Keratinocyte (primary cell): ENCODE data around the gene TBC1D14. TPM values are rescaled to one million over a fixed set of nuclear protein-coding genes. Genes with fewer than 3 reads are reported as not detected.
"Not testable (repeated sequence)": the region's sequence is repeated elsewhere in the genome, so short reads cannot be mapped to it uniquely, and the experiment has no call there.

Source experiments
- DNase-seq: peaks from one replicate; pipeline ENCODE4 v3.0.0-alpha.2; 2011; ENCODE audit warnings: low read depth, missing footprints, low spot score
- FAIRE-seq: peaks from 2 replicates; lab custom pipeline; 2011; peaks lifted over from hg19 to GRCh38; lab: Jason Lieb, UNC
- H2AFZ ChIP-seq: 2 replicates; pipeline ENCODE4 v1.6.0; 2012; ENCODE audit warnings: low read length, control low read depth, inconsistent platforms; ENCODE audit not compliant: control insufficient read depth
- H3K27ac ChIP-seq: 2 replicates; pipeline ENCODE4 v1.5.1; 2011; ENCODE audit warnings: low read length; ENCODE audit not compliant: control insufficient read depth, insufficient read depth
- H3K27me3 ChIP-seq: 3 replicates; pipeline ENCODE4 v1.6.0; 2011; ENCODE audit warnings: low read length; ENCODE audit not compliant: control insufficient read depth, insufficient read depth; ENCODE audit errors: extremely low read depth
- H3K36me3 ChIP-seq, 2 experiments: 2 replicates in 1 of 2; 3 replicates in 1 of 2; pipeline ENCODE4 v1.5.1; 2011; ENCODE audit warnings: low read length in 2 of 2, mild to moderate bottlenecking in 1 of 2; ENCODE audit not compliant: control insufficient read depth in 2 of 2, insufficient read depth in 2 of 2; ENCODE audit errors: extremely low read depth in 1 of 2
- H3K4me1 ChIP-seq: 3 replicates; pipeline ENCODE4 v1.5.1; 2011; ENCODE audit warnings: low read length; ENCODE audit not compliant: control insufficient read depth, insufficient read depth; ENCODE audit errors: extremely low read depth
- H3K4me2 ChIP-seq: 3 replicates; pipeline ENCODE4 v1.6.0; 2011; ENCODE audit warnings: low read depth, low read length; ENCODE audit not compliant: control insufficient read depth, insufficient read depth; ENCODE audit errors: extremely low read depth
- H3K4me3 ChIP-seq, 3 experiments: fragments of 200-600 bp in 1 of 3; sonication (generic) in 1 of 3; 2 replicates in 2 of 3; 3 replicates in 1 of 3; pipeline ENCODE4 v1.5.1; 2011 to 2016; ENCODE audit warnings: low read length in 3 of 3, mild to moderate bottlenecking in 3 of 3, control low read depth in 2 of 3, inconsistent platforms in 1 of 3, low read depth in 1 of 3, mixed read lengths in 1 of 3, mixed run types in 1 of 3, moderate library complexity in 1 of 3; ENCODE audit not compliant: control insufficient read depth in 2 of 3, insufficient read depth in 2 of 3; ENCODE audit errors: extremely low read depth in 1 of 3
- H3K79me2 ChIP-seq: 2 replicates; pipeline ENCODE4 v1.6.0; 2012; ENCODE audit warnings: low read length; ENCODE audit not compliant: control insufficient read depth, insufficient read depth
- H3K9ac ChIP-seq: 3 replicates; pipeline ENCODE4 v1.6.0; 2011; ENCODE audit warnings: low read length; ENCODE audit not compliant: control insufficient read depth, insufficient read depth; ENCODE audit errors: extremely low read depth
- H3K9me1 ChIP-seq: 3 replicates; pipeline ENCODE4 v1.6.0; 2011; ENCODE audit warnings: low read length; ENCODE audit not compliant: control insufficient read depth, insufficient read depth; ENCODE audit errors: extremely low read depth
- H3K9me3 ChIP-seq: 2 replicates; pipeline ENCODE4 v1.5.1; 2012; ENCODE audit warnings: low read depth, low read length; ENCODE audit not compliant: control insufficient read depth
- H4K20me1 ChIP-seq: 3 replicates; pipeline ENCODE4 v1.6.0; 2011; ENCODE audit warnings: low read length; ENCODE audit not compliant: control insufficient read depth, insufficient read depth; ENCODE audit errors: extremely low read depth
- EZH2 ChIP-seq: IDR thresholded peaks from one replicate; pipeline ENCODE4 v1.6.1; 2012; ENCODE audit warnings: inconsistent platforms, mild to moderate bottlenecking, low read length, moderate library complexity
- dilution Hi-C: fragments of 300-500 bp; cut with MboI; formaldehyde crosslinking; loops from one replicate; pipeline ENCODE4 v1.7.0; 2020; ENCODE audit warnings: low sequenced_read_pairs; ENCODE audit not compliant: extremely low pct_ligation_motif_present
- polyA plus RNA-seq, 5 experiments: library from polyadenylated mRNA; depleted of rRNA in 3 of 5; stranded (reverse) in 3 of 5; stranded (forward) in 1 of 5; unstranded in 1 of 5; fragments of >200 nt; gene quantifications; 1 replicate in 1 of 5; 2 replicates in 3 of 5; 3 replicates in 1 of 5; pipeline versions ENCODE4 v1.2.1 to v1.2.3, GENCODE V29; 2011 to 2012; ENCODE audit warnings: missing spikeins in 2 of 5, low read depth in 1 of 5, low replicate concordance in 1 of 5
- TF ChIP-seq, protein P1 (sequence below), 3 experiments: IDR thresholded peaks in 1 of 3; conservative IDR thresholded peaks in 1 of 3; optimal IDR thresholded peaks in 1 of 3; 2 replicates in 2 of 3; 3 replicates in 1 of 3; pipeline versions ENCODE3 to v1.5.1; 2011; ENCODE audit warnings: low read length in 3 of 3, mild to moderate bottlenecking in 3 of 3, moderate library complexity in 2 of 3, control low read depth in 1 of 3, inconsistent platforms in 1 of 3; ENCODE audit not compliant: insufficient read depth in 2 of 3; ENCODE audit errors: extremely low read depth in 1 of 3

Gene TBC1D14
- polyA plus RNA-seq, 1 donor (not counting 4 experiments of a cell fraction or from before 2014, with no cell fraction given), result 55.1 TPM

DNA sequence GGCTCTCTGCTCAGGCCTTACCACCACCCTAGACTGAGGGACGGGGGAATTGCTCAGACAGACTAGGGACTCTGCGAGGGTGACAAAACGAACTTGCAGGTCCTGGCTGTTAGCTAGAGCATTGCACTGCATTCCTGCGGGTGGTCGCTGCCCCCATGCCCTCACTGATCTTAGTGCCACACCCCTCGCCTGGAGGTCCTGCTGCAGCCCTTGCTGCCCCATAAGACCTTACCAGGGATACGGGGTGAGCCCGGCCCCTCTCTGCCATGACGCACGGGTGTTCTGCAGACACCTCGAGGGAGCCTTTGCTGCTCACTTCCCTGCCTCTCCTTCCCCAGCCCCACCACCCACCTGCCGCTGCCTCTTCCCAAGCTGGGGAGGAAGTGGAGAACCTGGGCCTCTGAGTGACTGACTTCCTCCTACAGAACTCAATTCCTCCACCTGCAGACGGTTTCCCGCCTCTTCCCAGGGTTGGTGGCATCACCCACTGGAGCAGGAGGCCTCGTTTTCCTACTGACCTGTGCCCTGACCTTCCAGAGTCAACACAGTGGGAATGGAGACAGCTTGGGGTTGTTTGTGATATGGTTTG lies 19.8 kb upstream of the TBC1D14 start:
- Histone ChIP-seq H3K9me1 (no peaks in the 10 kb centered on the region), H3K4me1 (peaks cover 8% of the 10 kb centered on the region), H3K9ac (no peak overlapping the region), H3K9me3 (no peaks in the 10 kb centered on the region), H3K27ac (no peak overlapping the region), H3K4me2 (no peak overlapping the region), H4K20me1 (peaks cover 2% of the 10 kb centered on the region), H3K36me3 (no peaks in the 10 kb centered on the region), H3K79me2 (no peaks in the 10 kb centered on the region), H2AFZ (no peak overlapping the region), H3K27me3 (no peaks in the 10 kb centered on the region), H3K4me3 (no peak overlapping the region)
- no peak for TF ChIP-seq EZH2
- TF ChIP-seq, protein P1, sequence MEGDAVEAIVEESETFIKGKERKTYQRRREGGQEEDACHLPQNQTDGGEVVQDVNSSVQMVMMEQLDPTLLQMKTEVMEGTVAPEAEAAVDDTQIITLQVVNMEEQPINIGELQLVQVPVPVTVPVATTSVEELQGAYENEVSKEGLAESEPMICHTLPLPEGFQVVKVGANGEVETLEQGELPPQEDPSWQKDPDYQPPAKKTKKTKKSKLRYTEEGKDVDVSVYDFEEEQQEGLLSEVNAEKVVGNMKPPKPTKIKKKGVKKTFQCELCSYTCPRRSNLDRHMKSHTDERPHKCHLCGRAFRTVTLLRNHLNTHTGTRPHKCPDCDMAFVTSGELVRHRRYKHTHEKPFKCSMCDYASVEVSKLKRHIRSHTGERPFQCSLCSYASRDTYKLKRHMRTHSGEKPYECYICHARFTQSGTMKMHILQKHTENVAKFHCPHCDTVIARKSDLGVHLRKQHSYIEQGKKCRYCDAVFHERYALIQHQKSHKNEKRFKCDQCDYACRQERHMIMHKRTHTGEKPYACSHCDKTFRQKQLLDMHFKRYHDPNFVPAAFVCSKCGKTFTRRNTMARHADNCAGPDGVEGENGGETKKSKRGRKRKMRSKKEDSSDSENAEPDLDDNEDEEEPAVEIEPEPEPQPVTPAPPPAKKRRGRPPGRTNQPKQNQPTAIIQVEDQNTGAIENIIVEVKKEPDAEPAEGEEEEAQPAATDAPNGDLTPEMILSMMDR (optimal IDR thresholded peaks at IDR 0.05 in 1 of 3, IDR thresholded peaks at IDR 0.05 in 1 of 3, conservative IDR thresholded peaks at IDR 0.05 in 1 of 3; ENCODE audit: extremely low read depth in 1 of 3, insufficient read depth in 2 of 3, low read length in 3 of 3), result no peak
- dilution Hi-C loops, result no loop called here
- DNase-seq (no peak), FAIRE-seq (no peak)

DNA sequence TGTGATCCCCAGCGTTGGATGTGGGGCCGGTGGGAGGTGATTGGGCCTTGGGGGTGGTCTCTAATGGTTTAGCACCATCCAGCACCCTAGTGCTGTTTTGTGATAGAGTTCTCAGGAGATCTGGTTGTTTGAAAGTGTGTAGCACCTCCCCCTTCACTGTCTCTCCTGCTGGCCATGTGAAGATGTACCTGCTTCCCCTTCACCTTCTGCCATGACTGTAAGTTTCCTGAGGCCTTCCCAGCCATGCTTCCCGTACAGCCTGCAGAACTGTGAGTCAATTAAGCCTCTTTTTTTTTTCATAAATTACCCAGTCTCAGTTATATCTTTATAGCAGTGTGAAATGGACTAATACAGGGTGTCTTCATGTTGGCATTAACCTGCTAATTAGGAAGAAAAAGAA lies 19.3 kb upstream of the TBC1D14 start:
- Histone ChIP-seq H4K20me1 (peaks cover 2% of the 10 kb centered on the region), H2AFZ (no peak overlapping the region)

DNA sequence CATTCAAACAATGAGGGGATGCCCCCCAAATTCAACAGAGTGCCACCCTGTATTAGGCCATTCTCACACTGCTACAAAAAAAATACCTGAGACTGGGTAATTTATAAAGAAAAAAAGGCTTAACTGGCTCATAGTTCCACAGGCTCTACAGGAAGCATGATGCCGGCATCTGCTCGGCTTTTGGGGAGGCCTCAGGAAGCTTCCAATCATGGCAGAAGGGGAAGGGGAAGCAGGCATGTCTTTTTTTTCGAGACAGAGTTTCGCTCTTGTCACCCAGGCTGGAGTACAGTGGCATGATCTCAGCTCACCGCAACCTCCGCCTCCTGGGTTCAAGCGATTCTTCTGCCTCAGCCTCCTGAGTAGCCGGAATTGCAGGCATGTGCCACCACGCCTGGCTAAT lies 18.7 kb upstream of the TBC1D14 start:
- H3K27me3 ChIP-seq, FAIRE-seq, H3K4me1 ChIP-seq, H3K27ac ChIP-seq, H2AFZ ChIP-seq, H3K79me2 ChIP-seq, H3K9me3 ChIP-seq, H3K4me3 ChIP-seq, H3K36me3 ChIP-seq, dilution Hi-C loops, H3K4me2 ChIP-seq, H4K20me1 ChIP-seq, DNase-seq, H3K9ac ChIP-seq, H3K9me1 ChIP-seq: not testable (repeated sequence)

More for the DNA sequence above, 19.3 kb upstream of the TBC1D14 start:
- DNase-seq (no peak), FAIRE-seq (no peak)
- peaks cover 8% of the 10 kb centered on the region for H3K4me1 ChIP-seq
- H3K27me3 ChIP-seq, result no peaks in the 10 kb centered on the region
- no peak for TF ChIP-seq EZH2
- TF ChIP-seq, protein P1 (optimal IDR thresholded peaks at IDR 0.05 in 1 of 3, IDR thresholded peaks at IDR 0.05 in 1 of 3, conservative IDR thresholded peaks at IDR 0.05 in 1 of 3; ENCODE audit: extremely low read depth in 1 of 3, insufficient read depth in 2 of 3, low read length in 3 of 3), result no peak
- no peak overlapping the region for H3K27ac ChIP-seq
- no peak overlapping the region for H3K4me3 ChIP-seq
- H3K9ac ChIP-seq, result no peak overlapping the region
- H3K36me3 ChIP-seq, result no peaks in the 10 kb centered on the region
- no peaks in the 10 kb centered on the region for H3K9me3 ChIP-seq
- H3K4me2 ChIP-seq, result no peak overlapping the region
- dilution Hi-C loops, result no loop called here
- no peaks in the 10 kb centered on the region for H3K79me2 ChIP-seq
- no peaks in the 10 kb centered on the region for H3K9me1 ChIP-seq
